ENCODE results near the gene MICU2.
A peak's percentile ranks its signal among the peaks of the same experiment; 100 is the strongest.

MICU2 gene

GRCh38 chr13:21478881-21479808 lies 124.8 kb downstream of the MICU2 start:
- no peak for DNase-seq

- no peak for DNase-seq
Observed at GRCh38 chr13:21476893-21477472, 127.0 kb downstream of the MICU2 start.

- no peak for DNase-seq
Observed at GRCh38 chr13:21475115-21475514, 128.9 kb downstream of the MICU2 start.

DNA sequence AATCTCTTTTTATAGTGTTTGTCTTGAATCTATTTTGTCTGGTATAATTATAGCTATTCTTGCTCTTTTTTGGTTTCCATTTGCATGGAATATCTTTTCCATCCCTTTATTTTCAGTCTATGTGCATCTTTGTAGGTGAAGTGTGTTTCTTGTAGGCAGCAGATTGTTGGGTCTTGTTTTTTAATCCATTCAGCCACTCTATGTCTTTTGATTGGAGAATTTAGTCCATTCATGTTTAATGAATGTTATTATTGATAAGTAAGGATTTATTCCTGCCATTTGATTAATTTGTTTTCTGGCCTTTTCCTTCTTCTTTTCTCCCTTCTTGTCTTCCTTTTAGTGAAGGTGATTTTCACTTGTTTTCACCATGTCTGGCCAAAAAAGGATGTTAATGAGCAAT lies 133.2 kb downstream of the MICU2 start:
- DNase-seq: no peak

- no peak for DNase-seq
Observed at GRCh38 chr13:21466527-21466926, 137.4 kb downstream of the MICU2 start.

DNA sequence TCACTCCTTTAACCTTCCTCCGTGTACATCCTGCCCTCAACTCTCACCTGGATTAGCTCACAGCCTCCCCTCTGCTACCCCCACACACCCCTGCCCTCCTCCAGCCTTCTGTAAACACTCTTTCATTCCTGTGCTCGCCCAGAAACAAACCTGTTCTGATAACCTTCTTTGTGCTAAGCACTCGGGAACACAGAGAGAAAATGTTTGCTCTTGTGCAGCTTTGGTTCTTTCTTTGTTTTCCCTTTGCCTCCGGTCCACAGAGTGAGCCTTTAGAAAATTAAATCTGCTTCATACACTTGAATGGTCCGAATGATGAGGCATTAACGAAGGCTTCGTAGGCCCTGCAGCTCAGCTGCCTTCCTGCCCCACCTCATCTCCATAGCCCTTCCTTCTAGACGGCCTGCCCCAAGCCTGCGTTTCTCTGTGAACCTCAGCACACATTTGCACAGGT lies 138.2 kb downstream of the MICU2 start:
- DNase-seq: no peak

DNA sequence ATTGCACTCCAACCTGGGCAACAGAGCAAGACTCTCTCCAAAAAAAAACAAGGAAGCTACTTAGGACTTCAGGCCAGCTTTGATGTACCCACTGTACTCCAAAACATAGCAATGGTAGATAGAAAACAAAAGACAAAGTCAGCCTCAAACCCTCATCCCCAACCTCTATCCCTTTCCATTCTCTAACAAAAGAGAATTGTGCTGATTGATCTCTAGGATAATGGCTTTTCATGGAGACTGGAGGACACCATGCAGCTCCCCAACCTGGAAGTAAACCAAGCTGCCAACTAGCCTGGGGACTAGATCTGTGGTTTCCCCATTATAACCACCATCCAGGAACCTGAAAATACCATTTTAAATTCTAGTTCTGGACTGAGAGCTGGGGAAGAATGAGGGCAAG lies 140.5 kb downstream of the MICU2 start:
- DNase-seq: no peak

- DNase-seq: no peak
Observed at GRCh38 chr13:21461131-21461530, 142.8 kb downstream of the MICU2 start.

DNA sequence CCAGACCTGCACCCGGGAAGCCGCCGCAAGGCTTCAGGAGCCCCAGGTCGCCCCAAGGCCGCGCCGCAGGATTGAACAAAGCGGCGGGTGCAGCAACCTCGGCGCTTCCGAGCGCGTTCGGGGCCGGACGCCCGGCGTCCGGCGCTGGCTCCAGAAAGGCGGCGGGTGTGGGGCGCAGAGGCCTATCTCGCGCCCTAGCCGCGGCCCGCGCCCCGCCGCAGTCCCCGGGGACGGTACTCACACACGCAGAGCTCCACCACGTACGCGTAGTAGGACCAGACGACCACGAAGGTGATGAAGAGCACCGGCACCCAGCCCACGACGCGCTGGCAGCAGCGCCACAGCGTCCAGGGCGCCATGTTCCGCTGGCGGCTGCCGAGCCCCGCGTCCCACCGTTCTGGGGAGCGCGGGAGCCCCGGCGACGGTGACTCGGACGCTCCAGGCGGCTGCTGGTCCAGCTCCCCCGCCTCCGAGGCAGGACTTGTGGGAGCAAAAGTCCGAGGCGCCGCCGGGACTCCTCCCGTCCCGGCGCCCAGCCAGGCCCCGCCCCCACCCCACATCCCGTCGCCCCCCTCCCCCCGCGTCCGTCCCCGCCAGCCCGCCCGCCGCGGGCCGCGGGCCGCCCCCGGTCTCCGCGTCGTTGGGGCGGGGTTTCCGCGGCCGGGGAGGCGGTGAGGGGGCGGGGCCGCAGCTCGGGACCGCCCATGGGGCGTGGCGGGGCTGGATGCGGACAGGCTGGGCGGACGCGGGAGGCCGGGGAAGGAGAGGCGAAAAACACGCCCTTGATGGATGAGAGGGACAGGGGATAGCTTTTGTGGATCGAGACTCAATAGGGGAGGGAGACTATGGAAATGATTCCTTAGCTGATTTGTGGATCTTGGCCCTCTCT lies 144.9 kb downstream of the MICU2 start, which contains the start of gene ZDHHC20:
TSS of gene ZDHHC20 (minus strand) at position 491 of the 889 bp plus-strand sequence. CDS start at position 359, 132 bp downstream.
- peak; percentile 79 for DNase-seq

DNA sequence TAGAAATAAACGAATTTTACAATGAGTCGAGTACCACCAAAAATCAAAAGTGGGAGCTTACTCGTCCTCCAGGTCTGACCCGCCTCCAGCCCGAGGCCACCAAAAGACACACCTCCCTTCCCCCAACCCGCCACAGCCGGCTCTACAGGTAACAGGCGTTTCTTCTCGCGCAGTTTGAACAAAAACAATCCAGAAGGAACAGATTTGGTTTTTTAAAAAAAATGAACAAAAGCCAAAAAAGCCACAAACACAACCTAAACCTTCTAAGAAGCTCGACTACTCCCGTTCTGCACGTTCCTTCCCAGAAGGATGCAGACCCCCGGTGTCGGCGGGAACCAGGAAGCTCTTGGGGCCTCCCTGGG lies 145.5 kb downstream of the MICU2 start:
- peak; percentile 45 for DNase-seq

DNA sequence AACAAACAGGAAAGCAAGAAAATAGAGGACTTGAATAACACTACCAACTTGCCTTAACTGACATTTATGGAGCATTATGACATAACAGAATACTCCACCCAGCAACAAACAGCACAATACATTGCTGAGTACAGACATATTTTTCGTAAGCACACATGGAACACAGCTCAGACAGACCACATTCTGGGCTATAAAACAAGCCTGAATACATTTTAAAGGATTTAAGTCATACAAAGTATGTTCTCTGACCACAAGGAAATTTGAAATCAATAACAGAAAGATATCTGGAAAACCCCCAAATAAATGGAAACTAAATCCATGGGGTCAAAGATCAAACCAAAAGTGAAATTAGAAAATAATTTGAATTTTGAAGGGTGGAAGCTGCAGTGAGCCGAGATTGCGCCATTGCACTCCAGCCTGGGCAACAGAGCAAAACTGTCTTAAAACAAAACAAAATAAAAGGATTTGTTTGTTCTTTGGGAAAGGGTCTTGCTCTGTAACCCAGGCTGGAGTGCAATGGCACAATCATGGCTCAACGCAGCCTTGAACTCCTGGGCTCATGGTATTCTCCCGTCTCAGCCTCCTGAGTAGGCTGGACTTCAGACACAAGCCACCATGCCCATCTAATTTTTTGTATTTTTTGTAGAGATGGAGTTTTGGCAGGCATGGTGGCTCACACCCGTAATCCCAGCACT lies 150.4 kb downstream of the MICU2 start:
- no peak for DNase-seq

DNA sequence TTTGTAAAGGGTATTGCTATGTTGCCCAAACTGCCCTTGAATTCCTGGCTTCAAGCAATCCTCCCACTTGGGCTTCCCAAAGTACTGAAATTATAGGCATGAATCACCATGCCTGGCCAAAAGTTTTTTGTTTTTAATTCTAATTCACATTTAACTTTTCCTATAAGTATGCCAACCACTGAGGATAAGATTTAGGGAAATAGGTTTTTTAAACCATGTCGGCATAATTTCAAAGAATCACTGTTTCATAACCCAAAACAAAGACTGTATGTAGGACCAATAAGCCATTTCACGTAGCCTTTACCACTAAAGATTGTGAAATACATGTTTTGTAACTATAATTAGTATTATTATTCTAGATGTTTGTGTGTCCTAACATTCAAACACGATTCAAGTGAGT lies 153.0 kb downstream of the MICU2 start:
- no peak for DNase-seq

- DNase-seq: no peak
Observed at GRCh38 chr13:21446656-21447055, 157.3 kb downstream of the MICU2 start.

DNA sequence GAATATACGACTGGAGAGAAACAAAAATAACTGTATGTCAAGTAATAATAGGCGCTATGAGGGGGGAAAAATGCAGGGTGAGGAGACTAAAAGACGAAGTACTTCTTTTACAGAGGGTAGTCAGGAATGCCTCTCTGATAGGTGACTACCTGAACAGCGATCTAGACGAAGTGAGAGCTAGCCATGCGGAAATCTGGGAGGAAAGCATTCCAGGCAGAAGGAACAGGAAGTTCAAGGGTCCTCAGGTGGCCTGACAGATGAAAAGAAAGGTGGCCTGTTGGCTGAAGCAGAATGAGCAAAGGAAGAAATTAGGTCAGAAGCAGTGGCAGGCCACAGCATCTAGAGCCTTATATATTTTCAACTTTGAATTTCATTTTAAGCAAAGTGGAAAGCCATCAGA lies 158.2 kb downstream of the MICU2 start:
- no peak for DNase-seq

DNA sequence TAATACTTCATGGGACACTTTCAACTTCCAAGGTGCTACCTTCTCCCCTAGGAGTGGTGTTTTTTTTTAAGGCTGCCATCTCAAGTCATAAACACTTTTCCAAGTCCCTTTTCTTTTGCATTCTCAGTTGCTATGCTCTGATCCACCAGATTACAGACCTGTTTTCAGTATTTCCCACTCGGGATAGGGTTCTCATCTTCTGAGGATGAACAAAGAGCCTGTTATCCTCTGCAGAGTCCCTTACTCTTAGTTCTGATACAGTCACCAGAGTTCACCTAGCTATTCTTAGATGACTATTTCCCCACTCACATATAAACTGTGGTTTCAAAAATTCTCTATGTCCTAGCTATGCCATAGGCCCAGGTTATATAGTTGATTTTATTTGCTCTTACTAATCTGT lies 160.8 kb downstream of the MICU2 start:
- DNase-seq: no peak
